GM13977 (cell line): Measurements from ENCODE around the gene CCL16.
A peak's percentile ranks its signal among the peaks of the same experiment; 100 is the strongest.

Experiments used
- DNase-seq: peaks from one replicate; pipeline ENCODE4 v3.0.0; 2012; ENCODE audit warnings: low spot score
- CTCF ChIP-seq: IDR thresholded peaks from 2 replicates; pipeline ENCODE4 v1.5.1; 2012; ENCODE audit warnings: mild to moderate bottlenecking, control low read depth; ENCODE audit not compliant: insufficient read depth; ENCODE audit errors: extremely low read depth, missing control alignments
- in situ Hi-C: fragments of 300-500 bp; cut with MboI; formaldehyde crosslinking; loops from one replicate; pipeline ENCODE4 v1.12.0; 2022; ENCODE audit warnings: low sequenced_read_pairs, low pct_unique_long_range_greater_than_20kb, mixed read lengths, inconsistent platforms; ENCODE audit not compliant: unreplicated experiment

Gene CCL16

DNA sequence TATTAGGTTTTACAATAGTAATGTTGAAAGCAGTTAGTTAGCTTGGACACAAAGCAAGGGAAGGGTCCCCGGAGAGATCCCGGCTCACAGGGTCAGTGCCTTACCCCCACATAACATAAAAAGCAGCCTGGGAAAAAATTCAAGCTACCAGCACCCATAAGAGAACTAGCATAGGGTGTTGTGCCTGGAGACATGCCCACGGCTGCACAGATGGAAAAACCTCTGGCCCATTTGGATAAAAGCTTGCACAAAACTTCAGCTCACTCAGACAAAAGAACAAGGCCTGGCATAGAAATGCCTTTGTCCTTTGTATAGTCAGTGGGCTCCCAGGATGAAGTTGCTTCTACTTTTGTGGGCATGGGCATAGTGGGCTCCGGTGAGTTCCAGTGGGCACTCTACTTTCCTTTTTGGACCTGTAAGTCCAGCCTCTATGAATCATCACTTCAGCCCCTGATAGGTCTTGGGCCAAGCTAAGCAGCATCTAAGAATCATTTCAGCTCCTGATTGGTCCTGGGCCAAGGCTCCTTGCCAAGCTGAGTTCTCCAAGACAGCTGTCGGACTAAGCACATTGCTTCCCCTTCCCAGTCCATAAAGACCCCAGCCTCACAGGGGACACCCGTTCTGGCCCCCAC lies 49.4 kb downstream of the CCL16 start:
- DNase-seq, result no peak
- in situ Hi-C loops, result no loop called here
- TF ChIP-seq CTCF, result no peak

GRCh38 chr17:35930211-35931065 lies 50.9 kb downstream of the CCL16 start, which contains the start of gene RDM1:
Gene RDM1 (minus strand): TSS chr17:35930773. CDS start chr17:35930727, 46 bp downstream.
- peak; percentile 89 for DNase-seq
- in situ Hi-C loops, result no loop called here
- no peak for TF ChIP-seq CTCF

DNA sequence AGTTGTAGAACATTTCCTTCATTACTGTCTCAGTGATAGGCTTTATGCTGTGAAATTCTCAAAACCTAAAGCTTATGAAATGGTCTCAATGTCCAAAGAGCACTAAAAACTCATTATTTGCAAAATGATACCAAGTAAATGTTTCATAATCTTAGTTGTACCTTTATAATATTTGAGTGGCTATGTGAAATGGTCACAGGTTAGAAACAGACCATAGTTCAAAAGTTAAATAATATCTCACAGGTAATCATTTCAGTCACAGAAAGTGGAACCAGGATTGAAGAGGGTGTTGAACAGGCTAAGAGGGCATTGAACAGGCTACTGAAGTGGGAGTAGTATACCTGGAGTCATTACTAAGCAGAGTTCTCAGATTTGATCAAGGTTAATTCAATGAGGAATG lies 53.6 kb downstream of the CCL16 start:
- no peak for DNase-seq
- TF ChIP-seq CTCF, result no peak
- in situ Hi-C loops, result no loop called here
